Vein endothelial cell (primary cell): ENCODE results near the gene PCDHGA3. TPM values are rescaled to one million over a fixed set of nuclear protein-coding genes. Genes with fewer than 3 reads are reported as not detected.

Source experiments
- total RNA-seq: library from RNA; depleted of rRNA; stranded (reverse); fragments of >200 nt; gene quantifications from 2 replicates; pipeline ENCODE4 v1.2.3, GENCODE V29; 2012

Gene PCDHGA3
- total RNA-seq, 1 donor, result 0.86 TPM

Other genes with a start within 250 kb of the PCDHGA3 start
- gene PCDHB2, start 249.2 kb upstream of the PCDHGA3 start, total RNA-seq, result 1.6 and 2.0 TPM in 2 replicates
- gene PCDHB3, start 243.4 kb upstream of the PCDHGA3 start, total RNA-seq, result 0.57 and 0.65 TPM in 2 replicates
- gene PCDHB4, start 222.0 kb upstream of the PCDHGA3 start, total RNA-seq, result 0.19 and 0.33 TPM in 2 replicates
- 0.98 and 1.3 TPM in 2 replicates for gene PCDHB5, start 208.6 kb upstream of the PCDHGA3 start, total RNA-seq
- gene PCDHB6, start 193.8 kb upstream of the PCDHGA3 start, total RNA-seq, result under 0.01 and 0.19 TPM in 2 replicates
- gene PCDHB7, start 171.2 kb upstream of the PCDHGA3 start, total RNA-seq, result 0.57 and 0.98 TPM in 2 replicates
- 0.29 and 1.3 TPM in 2 replicates for gene PCDHB8, start 166.0 kb upstream of the PCDHGA3 start, total RNA-seq
- gene PCDHB16, start 161.4 kb upstream of the PCDHGA3 start, total RNA-seq, result 0.65 and 0.86 TPM in 2 replicates
- gene PCDHB9, start 156.7 kb upstream of the PCDHGA3 start, total RNA-seq, result 0.38 and 0.65 TPM in 2 replicates
- gene PCDHB10, start 151.5 kb upstream of the PCDHGA3 start, total RNA-seq, result 1.1 and 1.3 TPM in 2 replicates
- gene PCDHB11, start 144.2 kb upstream of the PCDHGA3 start, total RNA-seq, result 0.57 and 0.65 TPM in 2 replicates
- gene PCDHB12, start 135.1 kb upstream of the PCDHGA3 start, total RNA-seq, result 0.76 and 0.98 TPM in 2 replicates
- gene PCDHB13, start 129.9 kb upstream of the PCDHGA3 start, total RNA-seq, result 1.3 and 2.6 TPM in 2 replicates
- gene PCDHB14, start 120.5 kb upstream of the PCDHGA3 start, total RNA-seq, result 0.98 and 1.2 TPM in 2 replicates
- gene PCDHB15, start 98.4 kb upstream of the PCDHGA3 start, total RNA-seq, result 0.98 and 1.1 TPM in 2 replicates
- gene SLC25A2, start 39.8 kb upstream of the PCDHGA3 start, total RNA-seq, result 0.48 TPM in 1 of 2 replicates, not detected in the other
- 46.4 and 51.5 TPM in 2 replicates for gene TAF7, start 23.0 kb upstream of the PCDHGA3 start, total RNA-seq
- 0.65 and 0.67 TPM in 2 replicates for gene PCDHGA1, start 13.3 kb upstream of the PCDHGA3 start, total RNA-seq
- gene PCDHGA2, start 5.1 kb upstream of the PCDHGA3 start, total RNA-seq, result 1.6 and 2.9 TPM in 2 replicates
- 0.96 and 2.3 TPM in 2 replicates for gene PCDHGB1, start 6.3 kb downstream of the PCDHGA3 start, total RNA-seq
- 6.3 and 9.1 TPM in 2 replicates for gene PCDHGA4, start 11.2 kb downstream of the PCDHGA3 start, total RNA-seq
- gene PCDHGB2, start 16.2 kb downstream of the PCDHGA3 start, total RNA-seq, result 3.2 and 4.6 TPM in 2 replicates
- gene PCDHGA5, start 20.3 kb downstream of the PCDHGA3 start, total RNA-seq, result 1.5 and 1.6 TPM in 2 replicates
- 6.5 and 8.8 TPM in 2 replicates for gene PCDHGB3, start 26.4 kb downstream of the PCDHGA3 start, total RNA-seq
- gene PCDHGA6, start 30.1 kb downstream of the PCDHGA3 start, total RNA-seq, result 6.0 and 7.2 TPM in 2 replicates
- 3.0 and 4.6 TPM in 2 replicates for gene PCDHGA7, start 38.9 kb downstream of the PCDHGA3 start, total RNA-seq
- gene PCDHGB4, start 43.9 kb downstream of the PCDHGA3 start, total RNA-seq, result 15.0 and 15.2 TPM in 2 replicates
- 2.0 and 2.9 TPM in 2 replicates for gene PCDHGA8, start 48.8 kb downstream of the PCDHGA3 start, total RNA-seq
- gene PCDHGB5, start 54.1 kb downstream of the PCDHGA3 start, total RNA-seq, result 22.4 and 26.1 TPM in 2 replicates
- 5.6 and 6.1 TPM in 2 replicates for gene PCDHGA9, start 58.9 kb downstream of the PCDHGA3 start, total RNA-seq
- gene PCDHGB6, start 64.2 kb downstream of the PCDHGA3 start, total RNA-seq, result 4.3 and 6.2 TPM in 2 replicates
- gene PCDHGA10, start 69.2 kb downstream of the PCDHGA3 start, total RNA-seq, result 8.8 and 9.6 TPM in 2 replicates
- 10.9 and 15.7 TPM in 2 replicates for gene PCDHGB7, start 73.8 kb downstream of the PCDHGA3 start, total RNA-seq
- 11.4 and 12.4 TPM in 2 replicates for gene PCDHGA11, start 77.2 kb downstream of the PCDHGA3 start, total RNA-seq
- gene PCDHGA12, start 86.7 kb downstream of the PCDHGA3 start, total RNA-seq, result 6.9 and 12.0 TPM in 2 replicates
- gene PCDHGC3, start 132.1 kb downstream of the PCDHGA3 start, total RNA-seq, result 17.0 and 20.5 TPM in 2 replicates
- 2.2 and 2.3 TPM in 2 replicates for gene PCDHGC4, start 141.2 kb downstream of the PCDHGA3 start, total RNA-seq
- 1.3 and 1.4 TPM in 2 replicates for gene PCDHGC5, start 145.3 kb downstream of the PCDHGA3 start, total RNA-seq